Stimulated activated CD4-positive, alpha-beta T cell treated with anti-CD3 and anti-CD28 coated beads, TNF-alpha, amount 100 ng/mL, for 24 hours (primary cell): ENCODE results near the gene SPACA6.
A peak's percentile ranks its signal among the peaks of the same experiment; 100 is the strongest.

ENCODE experiments used
- DNase-seq, 3 experiments: peaks; one replicate each; pipeline ENCODE4 v3.0.0-alpha.2; 2020; ENCODE audit warnings: low read depth in 3 of 3

Gene SPACA6

GRCh38 chr19:51689751-51690453 lies 3.2 kb upstream of the SPACA6 start:
- no peak for DNase-seq

GRCh38 chr19:51690454-51691073 lies 2.6 kb upstream of the SPACA6 start:
- DNase-seq, result peak; percentile 37 to 73 (median 41)

GRCh38 chr19:51691074-51691583 lies 2.0 kb upstream of the SPACA6 start:
- DNase-seq, result no peak

DNA sequence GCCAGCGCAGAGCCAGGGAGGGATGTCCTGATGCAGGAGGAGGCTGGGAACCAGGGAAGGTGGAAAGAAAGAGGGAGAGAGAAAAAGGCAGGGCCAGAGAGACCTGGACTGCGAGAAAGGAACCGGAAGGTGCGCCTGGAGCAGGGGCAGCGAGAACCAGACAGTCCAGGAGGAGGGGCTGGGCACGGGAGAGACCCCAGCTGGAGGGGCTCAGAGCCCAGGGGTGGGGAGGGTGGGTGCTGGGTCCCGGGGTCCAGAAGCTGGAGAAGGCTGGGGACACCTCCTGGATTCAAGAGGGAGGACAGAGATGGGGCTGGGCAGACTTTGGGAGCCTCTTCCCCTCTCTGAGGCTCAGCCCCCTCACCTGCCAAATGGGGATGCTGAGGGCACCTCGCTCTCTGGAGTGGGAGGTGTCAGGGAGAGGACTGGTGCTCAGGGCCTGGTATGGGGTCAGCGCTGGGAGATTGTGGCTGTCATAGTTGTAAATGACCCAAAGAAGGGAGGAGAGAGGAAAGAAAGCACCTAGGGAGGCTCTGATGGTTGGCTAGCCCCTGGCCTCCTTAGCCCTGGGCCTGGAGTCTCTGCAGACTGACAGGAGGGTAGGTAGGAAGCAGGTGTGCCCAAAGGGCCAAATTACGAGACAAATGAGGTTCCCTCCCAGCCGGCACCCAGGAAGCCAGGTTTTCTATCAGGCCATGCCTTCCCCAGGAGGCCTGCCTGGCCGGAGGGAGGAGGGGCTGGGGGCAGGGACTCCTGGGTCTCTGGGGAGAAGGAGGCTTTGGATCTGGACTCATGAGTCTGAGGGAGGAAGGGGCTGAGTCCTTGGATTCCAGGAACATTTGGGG lies 1.3 kb upstream of the SPACA6 start:
- DNase-seq, result no peak

DNA sequence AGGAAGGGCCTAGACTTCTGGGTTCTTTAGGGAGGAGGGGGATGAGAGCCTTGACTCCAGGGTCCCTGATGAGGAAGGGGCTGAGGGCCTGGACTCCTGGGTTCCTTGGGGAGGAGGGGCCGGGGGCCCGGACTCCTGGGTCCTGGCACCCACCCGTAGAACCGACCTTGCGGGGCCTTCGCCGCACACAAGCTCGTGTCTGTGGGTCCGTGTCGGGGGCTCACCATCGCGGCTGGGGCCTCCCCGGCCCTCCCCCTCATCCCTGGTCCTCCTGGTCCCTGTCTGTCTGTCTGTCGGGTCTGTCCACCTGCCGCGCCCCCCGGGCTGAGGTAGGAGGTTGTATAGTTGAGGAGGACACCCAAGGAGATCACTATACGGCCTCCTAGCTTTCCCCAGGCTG lies 662 bp upstream of the SPACA6 start:
- no peak for DNase-seq

- DNase-seq, result no peak
Observed at GRCh38 chr19:51693819-51694218, 689 bp downstream of the SPACA6 start.

DNA sequence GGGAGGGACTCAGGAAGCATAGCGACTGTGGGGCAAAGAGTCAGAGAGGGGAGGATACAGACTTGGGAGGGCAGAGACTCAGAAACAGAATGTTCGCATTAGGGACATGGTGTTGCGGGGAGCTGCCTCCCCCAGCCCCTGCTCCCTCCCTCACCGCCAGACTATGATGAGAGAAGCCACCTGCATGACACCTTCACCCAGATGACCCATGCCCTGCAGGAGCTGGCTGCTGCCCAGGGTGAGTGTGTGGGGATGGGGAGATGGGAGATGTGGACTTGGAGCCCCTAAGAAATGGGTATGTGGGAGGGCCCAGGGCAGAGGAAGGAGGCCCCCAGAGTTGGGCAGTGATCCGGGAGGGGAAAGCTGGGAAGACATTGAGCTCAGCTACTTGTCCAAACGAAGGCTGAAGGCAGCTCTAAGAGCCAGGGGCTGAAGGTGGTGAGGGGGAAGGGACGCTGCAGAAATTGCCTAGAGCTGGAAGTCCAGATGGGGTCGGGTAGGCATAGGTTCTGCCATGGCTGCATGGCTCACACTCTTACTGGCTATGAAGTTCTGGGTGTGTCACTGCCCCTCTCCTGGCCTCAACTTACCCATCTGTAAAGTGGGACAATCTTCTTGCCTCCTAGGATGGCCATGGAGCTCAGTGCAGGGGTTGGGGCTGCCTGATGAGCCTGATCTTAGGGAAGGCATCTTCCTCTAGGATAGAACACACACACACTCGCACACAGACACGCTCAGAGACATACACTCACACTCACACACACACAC lies 1.4 kb downstream of the SPACA6 start:
- no peak for DNase-seq

- DNase-seq, result no peak
Observed at GRCh38 chr19:51695088-51695487, 2.0 kb downstream of the SPACA6 start.

DNA sequence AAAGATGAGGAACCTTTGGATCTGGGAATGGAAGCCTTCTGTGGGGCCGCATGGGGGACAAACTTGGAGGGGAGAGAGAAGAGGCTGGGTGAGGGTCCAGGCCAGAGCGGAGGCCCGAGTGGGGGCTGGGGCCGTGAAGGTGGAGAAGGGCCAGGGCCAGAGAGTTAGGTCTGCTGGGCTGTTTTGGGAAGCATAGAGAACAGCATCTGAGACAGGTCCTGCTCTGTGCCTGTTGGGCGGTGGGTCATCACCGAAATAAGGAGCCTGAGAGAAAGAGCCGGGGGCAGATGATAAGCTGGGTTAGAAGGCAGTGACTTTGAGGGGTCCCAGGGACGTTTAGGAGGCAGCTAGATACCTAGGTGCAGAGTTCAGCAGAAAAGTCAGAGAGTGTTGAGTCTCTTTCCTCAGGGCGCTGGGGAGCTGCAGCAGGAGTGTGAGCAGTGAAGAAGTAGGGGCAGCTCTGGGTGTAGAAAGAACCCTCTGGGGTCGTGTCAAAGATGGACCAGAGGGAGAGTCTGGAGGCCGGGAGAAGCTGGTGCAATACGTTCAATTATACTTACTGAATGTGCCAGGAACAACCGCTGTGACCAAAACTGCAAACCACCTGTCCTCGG lies 2.7 kb downstream of the SPACA6 start:
- DNase-seq, result no peak

GRCh38 chr19:51696606-51697005 lies 3.5 kb downstream of the SPACA6 start:
- no peak for DNase-seq

- no peak for DNase-seq
Observed at GRCh38 chr19:51697169-51697776, 4.1 kb downstream of the SPACA6 start.

DNA sequence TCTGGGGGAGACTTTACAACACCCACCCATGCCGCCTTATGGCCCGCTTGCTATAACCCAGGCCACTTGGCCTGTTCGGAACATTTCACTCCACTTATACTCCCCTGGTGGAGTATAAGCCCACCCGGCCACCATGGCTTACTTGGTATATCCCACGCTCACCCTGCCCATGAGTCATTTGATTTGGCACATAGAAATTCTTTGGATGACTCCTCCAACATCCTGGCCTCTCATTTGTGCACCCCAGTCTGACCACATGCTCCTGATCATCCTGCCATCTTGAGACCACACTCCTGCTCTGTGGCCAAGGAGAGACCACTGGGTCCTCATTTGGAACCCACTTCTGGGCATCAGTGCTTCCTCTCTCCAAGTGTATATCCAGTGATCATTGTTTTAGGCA lies 5.2 kb downstream of the SPACA6 start:
- no peak for DNase-seq

DNA sequence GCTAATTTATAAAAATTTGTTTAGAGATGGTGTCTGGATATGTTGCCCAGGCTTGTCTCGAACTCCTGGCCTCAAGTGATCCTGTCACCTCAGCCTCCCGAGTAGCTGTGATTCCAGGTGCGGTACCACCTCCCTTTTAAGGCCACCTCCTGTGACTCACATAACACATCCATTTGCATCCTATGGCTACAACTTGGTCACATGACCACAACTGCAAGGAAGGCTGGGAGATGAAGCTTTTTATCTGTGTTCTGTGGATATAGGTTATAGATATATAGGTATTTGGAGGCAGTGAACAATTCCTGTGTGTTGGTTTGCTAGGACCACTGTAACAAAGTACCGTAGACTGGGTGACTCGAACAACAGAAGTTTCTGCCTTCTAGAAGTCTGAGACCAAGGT lies 6.0 kb downstream of the SPACA6 start:
- no peak for DNase-seq

- DNase-seq, result no peak
Observed at GRCh38 chr19:51701468-51702100, 8.5 kb downstream of the SPACA6 start.

DNA sequence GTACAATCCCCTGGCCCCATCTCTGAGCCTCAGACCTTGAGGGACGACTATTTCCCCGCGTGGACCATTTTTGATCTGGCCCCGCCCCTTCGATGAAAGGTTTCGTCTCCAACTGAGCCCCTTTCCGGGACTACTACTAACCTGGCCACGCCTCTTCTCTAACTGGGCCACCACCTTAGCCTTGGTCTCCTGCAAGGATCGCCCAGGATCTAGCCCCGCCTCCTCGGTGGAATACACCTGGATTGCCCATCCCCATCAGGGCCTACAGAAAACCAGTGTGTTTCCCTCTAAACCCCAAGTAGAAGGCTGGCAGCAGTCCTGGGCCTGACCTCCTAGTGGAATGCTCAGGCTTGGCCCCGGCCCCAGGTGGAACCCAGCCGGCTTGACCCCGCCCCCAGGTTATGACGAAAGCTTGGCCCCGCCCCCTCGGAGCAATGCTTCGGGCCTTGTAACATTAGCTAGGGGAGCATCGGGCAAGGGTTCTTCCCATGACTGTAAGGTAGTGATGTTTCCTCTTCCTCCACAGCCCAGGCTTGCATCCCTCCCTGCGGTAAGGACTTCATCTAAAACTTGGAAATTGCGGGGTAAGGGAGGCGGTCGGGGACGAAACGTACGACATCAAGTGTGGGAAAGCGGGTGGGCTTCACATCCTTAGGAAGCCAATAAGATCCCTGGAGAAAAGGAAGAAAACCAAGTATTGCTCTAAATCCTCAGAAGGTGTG lies 9.1 kb downstream of the SPACA6 start:
- DNase-seq, result peak in 2 of 3 experiments; percentile 22 to 47

DNA sequence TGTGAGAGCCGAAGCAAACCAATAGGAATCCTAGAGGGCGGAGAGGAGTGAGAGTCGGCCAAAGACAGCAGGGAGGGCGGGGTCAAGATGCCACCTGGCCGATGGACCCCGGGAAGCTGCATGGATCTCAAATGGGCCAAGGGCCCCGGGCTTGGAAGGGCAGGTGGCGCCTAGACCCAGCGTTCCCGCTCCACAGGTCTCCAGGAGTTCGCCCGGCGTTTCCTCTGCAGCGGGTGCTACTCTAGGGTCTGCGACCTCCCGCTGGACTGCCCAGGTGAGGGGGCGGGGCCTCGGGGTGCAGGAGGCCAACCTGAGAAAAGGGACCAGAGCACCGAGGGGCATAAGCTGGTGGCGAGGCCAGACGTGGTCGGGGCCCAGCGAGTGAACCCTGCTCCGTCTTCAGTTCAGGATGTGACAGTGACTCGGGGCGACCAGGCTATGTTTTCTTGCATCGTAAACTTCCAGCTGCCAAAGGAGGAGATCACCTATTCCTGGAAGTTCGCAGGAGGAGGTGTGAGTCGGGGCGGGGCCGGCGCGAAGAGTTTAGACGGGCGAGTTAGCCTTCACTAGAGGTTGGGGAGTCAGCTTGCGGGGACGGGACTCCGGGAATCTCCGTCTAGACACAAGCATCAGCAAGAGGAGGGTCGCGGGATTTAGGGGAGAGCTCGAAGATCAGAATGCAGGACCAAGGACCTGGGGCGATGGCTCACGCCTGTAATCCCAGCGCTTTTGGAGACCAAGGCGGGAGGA lies 9.9 kb downstream of the SPACA6 start:
- no peak for DNase-seq

DNA sequence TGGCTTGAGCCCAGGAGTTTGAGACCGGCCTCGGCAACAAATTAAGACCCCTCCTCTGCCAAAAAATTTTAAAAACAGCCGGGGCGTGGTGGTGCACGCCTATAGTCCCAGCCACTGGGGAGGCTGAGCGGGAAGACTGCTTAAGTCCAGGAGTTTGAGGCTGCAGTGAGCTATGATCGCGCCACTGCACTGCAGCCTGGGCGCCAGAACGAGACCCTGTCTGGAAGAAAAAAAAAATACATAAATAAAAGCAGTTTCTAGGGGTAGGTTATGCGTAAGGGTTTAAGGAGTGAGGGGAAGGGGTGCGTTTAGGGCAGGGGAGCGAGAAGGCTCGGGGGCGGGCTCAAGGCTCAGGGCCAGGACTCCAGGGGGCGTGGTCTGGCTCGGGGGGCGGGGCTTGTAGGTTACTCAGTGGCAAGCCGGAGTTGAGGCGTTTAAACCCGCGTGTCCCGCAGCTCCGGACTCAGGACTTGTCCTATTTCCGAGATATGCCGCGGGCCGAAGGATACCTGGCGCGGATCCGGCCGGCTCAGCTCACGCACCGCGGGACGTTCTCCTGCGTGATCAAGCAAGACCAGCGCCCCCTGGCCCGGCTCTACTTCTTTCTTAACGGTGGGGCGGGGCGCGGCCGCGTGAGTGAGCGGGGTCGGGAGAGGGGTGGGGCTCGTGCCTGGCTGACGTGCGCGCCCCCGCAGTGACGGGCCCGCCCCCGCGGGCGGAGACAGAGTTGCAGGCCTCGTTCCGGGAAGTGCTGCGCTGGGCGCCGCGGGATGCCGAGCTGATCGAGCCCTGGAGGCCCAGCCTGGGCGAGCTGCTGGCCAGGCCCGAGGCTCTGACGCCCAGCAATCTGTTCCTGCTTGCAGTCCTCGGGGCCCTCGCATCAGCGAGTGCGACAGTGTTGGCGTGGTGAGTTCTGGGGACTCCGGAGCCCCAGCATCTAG lies 10.7 kb downstream of the SPACA6 start:
- DNase-seq, result peak; percentile 92 to 96 (median 96)

- no peak for DNase-seq
Observed at GRCh38 chr19:51704626-51705025, 11.5 kb downstream of the SPACA6 start.
